ENCODE results near the gene ABHD1.

Gene ABHD1

GRCh38 chr2:27159271-27159670, 35.7 kb downstream of the ABHD1 start:
- Histone ChIP-seq H3K27ac (no peak overlapping the region), H3K27me3 (replicated peaks) (no peaks in the 10 kb centered on the region), H3K36me3 (replicated peaks) (no peaks in the 10 kb centered on the region), H3K4me3 (ENCODE audit: low read depth, low read length) (no peak overlapping the region)
- TF ChIP-seq CTCF (IDR thresholded peaks at IDR 0.05; ENCODE audit: low read depth, low read length, missing control alignments): no peak
- no peak for DNase-seq
- in situ Hi-C loops (cut with HindIII; ENCODE audit: low pct_ligation_motif_present, low sequenced_read_pairs): no loop called here

GRCh38 chr2:27160191-27160590, 36.6 kb downstream of the ABHD1 start:
- H3K27me3 ChIP-seq (replicated peaks): no peaks in the 10 kb centered on the region
- H3K36me3 ChIP-seq (replicated peaks): no peaks in the 10 kb centered on the region
- in situ Hi-C loops (cut with HindIII; ENCODE audit: low pct_ligation_motif_present, low sequenced_read_pairs): no loop called here
- no peak overlapping the region for H3K27ac ChIP-seq
- no peak for DNase-seq
- H3K4me3 ChIP-seq (ENCODE audit: low read depth, low read length): no peak overlapping the region
- TF ChIP-seq CTCF (IDR thresholded peaks at IDR 0.05; ENCODE audit: low read depth, low read length, missing control alignments): no peak

- in situ Hi-C loops (cut with HindIII; ENCODE audit: low pct_ligation_motif_present, low sequenced_read_pairs): no loop called here
- no peak overlapping the region for H3K4me3 ChIP-seq (ENCODE audit: low read depth, low read length)
These were observed 38.8 kb downstream of the ABHD1 start for GRCh38 chr2:27162151-27163121.

GRCh38 chr2:27164960-27165763, 41.5 kb downstream of the ABHD1 start:
- Histone ChIP-seq H3K27ac (no peak overlapping the region), H3K4me3 (ENCODE audit: low read depth, low read length) (no peak overlapping the region), H3K36me3 (replicated peaks) (no peaks in the 10 kb centered on the region), H3K27me3 (replicated peaks) (peaks cover 2% of the 10 kb centered on the region)
- DNase-seq: no peak
- in situ Hi-C loops (cut with HindIII; ENCODE audit: low pct_ligation_motif_present, low sequenced_read_pairs): no loop called here
- no peak for TF ChIP-seq CTCF (IDR thresholded peaks at IDR 0.05; ENCODE audit: low read depth, low read length, missing control alignments)

More at GRCh38 chr2:27162151-27163121, 38.8 kb downstream of the ABHD1 start:
- no peak for TF ChIP-seq CTCF (IDR thresholded peaks at IDR 0.05; ENCODE audit: low read depth, low read length, missing control alignments)
- DNase-seq: peak; percentile 38
- Histone ChIP-seq H3K36me3 (replicated peaks) (no peaks in the 10 kb centered on the region), H3K27ac (no peak overlapping the region), H3K27me3 (replicated peaks) (no peaks in the 10 kb centered on the region)

- DNase-seq: no peak
- H3K4me3 ChIP-seq (ENCODE audit: low read depth, low read length): no peak overlapping the region
- no peak overlapping the region for H3K27ac ChIP-seq
- H3K36me3 ChIP-seq (replicated peaks): no peaks in the 10 kb centered on the region
- in situ Hi-C loops (cut with HindIII; ENCODE audit: low pct_ligation_motif_present, low sequenced_read_pairs): no loop called here
- TF ChIP-seq CTCF (IDR thresholded peaks at IDR 0.05; ENCODE audit: low read depth, low read length, missing control alignments): no peak
- peaks cover 13% of the 10 kb centered on the region for H3K27me3 ChIP-seq (replicated peaks)
These were observed 47.1 kb downstream of the ABHD1 start for GRCh38 chr2:27170581-27171337.
